Measurements from ENCODE around the gene OXER1. TPM values are rescaled to one million over a fixed set of nuclear protein-coding genes. Genes with fewer than 3 reads are reported as not detected.

The OXER1 gene
- total and polyA plus RNA-seq, 2 of the 13 experiments (the other 11 are each of a cell fraction or from before 2014, with no cell fraction given): 8.0 to 9.0 TPM

- TF ChIP-seq HNF4A (CRISPR knock-in tag; IDR thresholded peaks at IDR 0.05): peak; percentile 28; the same call in 1 of the 2 replicates
- TF ChIP-seq PBX2 (CRISPR knock-in tag; IDR thresholded peaks at IDR 0.05): peak; percentile 45; the same call in 1 of the 2 replicates
- TF ChIP-seq RARA (CRISPR knock-in tag; IDR thresholded peaks at IDR 0.05): peak; percentile 86
- no peak for TF ChIP-seq JUN (CRISPR knock-in tag; IDR thresholded peaks at IDR 0.05)
- peak; percentile 26 for TF ChIP-seq TEAD3 (CRISPR knock-in tag; optimal IDR thresholded peaks at IDR 0.05; ENCODE audit: borderline replicate concordance)
- TF ChIP-seq RFXAP (CRISPR knock-in tag; IDR thresholded peaks at IDR 0.05; ENCODE audit: borderline replicate concordance): no peak
- TF ChIP-seq, protein P1, sequence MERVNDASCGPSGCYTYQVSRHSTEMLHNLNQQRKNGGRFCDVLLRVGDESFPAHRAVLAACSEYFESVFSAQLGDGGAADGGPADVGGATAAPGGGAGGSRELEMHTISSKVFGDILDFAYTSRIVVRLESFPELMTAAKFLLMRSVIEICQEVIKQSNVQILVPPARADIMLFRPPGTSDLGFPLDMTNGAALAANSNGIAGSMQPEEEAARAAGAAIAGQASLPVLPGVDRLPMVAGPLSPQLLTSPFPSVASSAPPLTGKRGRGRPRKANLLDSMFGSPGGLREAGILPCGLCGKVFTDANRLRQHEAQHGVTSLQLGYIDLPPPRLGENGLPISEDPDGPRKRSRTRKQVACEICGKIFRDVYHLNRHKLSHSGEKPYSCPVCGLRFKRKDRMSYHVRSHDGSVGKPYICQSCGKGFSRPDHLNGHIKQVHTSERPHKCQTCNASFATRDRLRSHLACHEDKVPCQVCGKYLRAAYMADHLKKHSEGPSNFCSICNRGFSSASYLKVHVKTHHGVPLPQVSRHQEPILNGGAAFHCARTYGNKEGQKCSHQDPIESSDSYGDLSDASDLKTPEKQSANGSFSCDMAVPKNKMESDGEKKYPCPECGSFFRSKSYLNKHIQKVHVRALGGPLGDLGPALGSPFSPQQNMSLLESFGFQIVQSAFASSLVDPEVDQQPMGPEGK (CRISPR knock-in tag; IDR thresholded peaks at IDR 0.05): peak; percentile 48; the same call in 1 of the 2 replicates
- no peak for TF ChIP-seq KLF13 (CRISPR knock-in tag; IDR thresholded peaks at IDR 0.05)
These were observed 24.9 kb upstream of the OXER1 start (continued) for GRCh38 chr2:42788882-42789281.

DNA sequence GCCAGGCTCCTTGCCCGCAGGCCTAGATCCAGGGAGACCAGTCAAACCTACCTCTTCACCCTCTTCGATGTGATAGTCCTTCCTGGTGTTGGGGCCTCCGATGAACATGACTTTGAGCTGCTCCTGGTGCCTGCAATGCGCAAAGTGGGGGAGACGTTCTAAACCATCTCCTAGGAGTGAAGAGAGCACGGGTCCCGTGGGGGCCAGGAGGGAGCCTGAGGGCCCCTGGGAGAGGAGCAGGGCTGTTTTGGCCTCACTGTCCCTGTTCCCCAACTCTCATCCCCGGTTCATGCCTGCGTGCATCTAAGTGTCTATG, 24.5 kb upstream of the OXER1 start:
- H3K9me3 ChIP-seq (ENCODE audit: low read length): no peaks in the 10 kb centered on the region
- no peak overlapping the region for H3K9ac ChIP-seq (ENCODE audit: insufficient read depth, low read depth, low read length)
- peak overlapping the region in 1 of 3 experiments; percentile 26; a peak in 2 of 6 replicates for H3K4me3 ChIP-seq (replicated peaks in 1 of 3; ENCODE audit: insufficient read depth in 1 of 3, low read depth in 2 of 3, low read length in 3 of 3)
- intact Hi-C loops (cut with micrococcal nuclease; ENCODE audit: unreplicated experiment): no loop called here
- no peak for DNase-seq (ENCODE audit: low spot score)
- in situ Hi-C loops (cut with HindIII; ENCODE audit: extremely low pct_ligation_motif_present, low pct_unique_long_range_greater_than_20kb): no loop called here
- ATAC-seq: no peak
- peaks cover 0 to 4% of the 10 kb centered on the region in 2 experiments; a peak in 1 of 5 replicates for H3K36me3 ChIP-seq (replicated peaks in 1 of 2; ENCODE audit: control insufficient read depth in 1 of 2, insufficient read depth in 2 of 2, low read length in 2 of 2)
- peak overlapping the region; percentile 54; the same call in 1 of the 2 replicates for H3K4me2 ChIP-seq (ENCODE audit: low read depth, low read length)
- peak overlapping the region; percentile 67 for H3K27ac ChIP-seq (ENCODE audit: extremely low read length, insufficient read depth, low read length)
- H3K27me3 ChIP-seq (ENCODE audit: control insufficient read depth in 1 of 2, insufficient read depth in 2 of 2, low read length in 2 of 2): no peaks in the 10 kb centered on the region; a peak in 1 of 5 replicates
- H2AFZ ChIP-seq (ENCODE audit: low read length): no peak overlapping the region
- peaks cover 85% of the 10 kb centered on the region for H3K4me1 ChIP-seq (ENCODE audit: insufficient read depth, low read length)
- peaks cover 21% of the 10 kb centered on the region for H3K79me2 ChIP-seq (ENCODE audit: insufficient read depth, low read length)
- CTCF ChIA-PET (ENCODE audit: low intra/inter-chr PET ratio, low total read pairs): no interaction called here
- WGBS (ENCODE audit: low lambda C conversion rate): 84% methylated on average over 9 of the region's 9 CpGs
- no peaks in the 10 kb centered on the region for H4K20me1 ChIP-seq (ENCODE audit: insufficient read depth, low read length)
- no TSS peak for BruUV-seq (replicated peaks)
- POLR2A ChIA-PET: interaction anchor here (1.0 to 3.1 kb wide), 7 partner anchors 8 to 284 kb away, joined by 3 to 28 read pairs (median 10); no protein-coding TSS in a partner anchor
- FAIRE-seq: no peak
- TF ChIP-seq TSC22D2 (CRISPR knock-in tag; IDR thresholded peaks at IDR 0.05; ENCODE audit: borderline replicate concordance): no peak
- TF ChIP-seq ZNF234 (CRISPR knock-in tag; conservative IDR thresholded peaks at IDR 0.05): no peak
- no peak for TF ChIP-seq EED (CRISPR knock-in tag; IDR thresholded peaks at IDR 0.05)
- no peak for TF ChIP-seq MIXL1 (CRISPR knock-in tag; IDR thresholded peaks at IDR 0.05)
- no peak for TF ChIP-seq TBX2 (CRISPR knock-in tag; IDR thresholded peaks at IDR 0.05; ENCODE audit: borderline replicate concordance)
- no peak for TF ChIP-seq ZNF569 (CRISPR knock-in tag; IDR thresholded peaks at IDR 0.05; ENCODE audit: borderline replicate concordance)
- 0 out of 2 replicates have a peak, but pooled peaks have one; percentile 1 for TF ChIP-seq HES4 (CRISPR knock-in tag; IDR thresholded peaks at IDR 0.05; ENCODE audit: borderline replicate concordance)
- 0 out of 2 replicates have a peak, but pooled peaks have one; percentile 65 for TF ChIP-seq HINFP (CRISPR knock-in tag; IDR thresholded peaks at IDR 0.05; ENCODE audit: low read depth)
- no peak for TF ChIP-seq ZNF576 (CRISPR knock-in tag; IDR thresholded peaks at IDR 0.05)
- TF ChIP-seq, protein P2, sequence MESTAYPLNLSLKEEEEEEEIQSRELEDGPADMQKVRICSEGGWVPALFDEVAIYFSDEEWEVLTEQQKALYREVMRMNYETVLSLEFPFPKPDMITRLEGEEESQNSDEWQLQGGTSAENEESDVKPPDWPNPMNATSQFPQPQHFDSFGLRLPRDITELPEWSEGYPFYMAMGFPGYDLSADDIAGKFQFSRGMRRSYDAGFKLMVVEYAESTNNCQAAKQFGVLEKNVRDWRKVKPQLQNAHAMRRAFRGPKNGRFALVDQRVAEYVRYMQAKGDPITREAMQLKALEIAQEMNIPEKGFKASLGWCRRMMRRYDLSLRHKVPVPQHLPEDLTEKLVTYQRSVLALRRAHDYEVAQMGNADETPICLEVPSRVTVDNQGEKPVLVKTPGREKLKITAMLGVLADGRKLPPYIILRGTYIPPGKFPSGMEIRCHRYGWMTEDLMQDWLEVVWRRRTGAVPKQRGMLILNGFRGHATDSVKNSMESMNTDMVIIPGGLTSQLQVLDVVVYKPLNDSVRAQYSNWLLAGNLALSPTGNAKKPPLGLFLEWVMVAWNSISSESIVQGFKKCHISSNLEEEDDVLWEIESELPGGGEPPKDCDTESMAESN (CRISPR knock-in tag; conservative IDR thresholded peaks at IDR 0.05): no peak
- peak; percentile 4; the same call in 1 of the 2 replicates for TF ChIP-seq KLF13 (CRISPR knock-in tag; IDR thresholded peaks at IDR 0.05)
